GM12801 (cell line): ENCODE measurements around the gene USH1C.

ENCODE experiments used
- TF ChIP-seq, protein P1 (sequence below): IDR thresholded peaks from one replicate; pipeline ENCODE4 v1.5.1; 2011; ENCODE audit warnings: control low read depth; ENCODE audit not compliant: insufficient read length; ENCODE audit errors: extremely low read depth

The USH1C gene

DNA sequence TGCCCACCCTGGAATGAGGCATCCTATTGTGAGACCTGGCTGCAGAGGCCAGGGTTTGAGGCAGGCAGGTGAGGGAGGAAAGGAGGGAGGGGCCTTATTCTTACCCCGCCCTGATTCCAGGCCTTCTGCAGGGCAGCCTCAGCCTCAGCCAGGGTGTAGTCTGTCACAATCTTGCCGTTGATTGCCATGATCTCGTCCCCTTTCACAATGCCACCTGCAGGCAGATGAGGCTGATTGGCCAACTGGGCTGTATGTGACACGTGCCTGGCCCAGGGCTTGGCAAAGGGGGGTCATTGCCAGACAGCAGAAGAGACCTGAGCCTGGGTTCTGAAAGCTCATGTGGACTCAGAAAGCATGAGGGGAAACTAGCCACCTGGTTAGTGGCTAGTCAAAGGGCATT lies 46.2 kb downstream of the USH1C start:
- TF ChIP-seq, protein P1, sequence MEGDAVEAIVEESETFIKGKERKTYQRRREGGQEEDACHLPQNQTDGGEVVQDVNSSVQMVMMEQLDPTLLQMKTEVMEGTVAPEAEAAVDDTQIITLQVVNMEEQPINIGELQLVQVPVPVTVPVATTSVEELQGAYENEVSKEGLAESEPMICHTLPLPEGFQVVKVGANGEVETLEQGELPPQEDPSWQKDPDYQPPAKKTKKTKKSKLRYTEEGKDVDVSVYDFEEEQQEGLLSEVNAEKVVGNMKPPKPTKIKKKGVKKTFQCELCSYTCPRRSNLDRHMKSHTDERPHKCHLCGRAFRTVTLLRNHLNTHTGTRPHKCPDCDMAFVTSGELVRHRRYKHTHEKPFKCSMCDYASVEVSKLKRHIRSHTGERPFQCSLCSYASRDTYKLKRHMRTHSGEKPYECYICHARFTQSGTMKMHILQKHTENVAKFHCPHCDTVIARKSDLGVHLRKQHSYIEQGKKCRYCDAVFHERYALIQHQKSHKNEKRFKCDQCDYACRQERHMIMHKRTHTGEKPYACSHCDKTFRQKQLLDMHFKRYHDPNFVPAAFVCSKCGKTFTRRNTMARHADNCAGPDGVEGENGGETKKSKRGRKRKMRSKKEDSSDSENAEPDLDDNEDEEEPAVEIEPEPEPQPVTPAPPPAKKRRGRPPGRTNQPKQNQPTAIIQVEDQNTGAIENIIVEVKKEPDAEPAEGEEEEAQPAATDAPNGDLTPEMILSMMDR = no peak

DNA sequence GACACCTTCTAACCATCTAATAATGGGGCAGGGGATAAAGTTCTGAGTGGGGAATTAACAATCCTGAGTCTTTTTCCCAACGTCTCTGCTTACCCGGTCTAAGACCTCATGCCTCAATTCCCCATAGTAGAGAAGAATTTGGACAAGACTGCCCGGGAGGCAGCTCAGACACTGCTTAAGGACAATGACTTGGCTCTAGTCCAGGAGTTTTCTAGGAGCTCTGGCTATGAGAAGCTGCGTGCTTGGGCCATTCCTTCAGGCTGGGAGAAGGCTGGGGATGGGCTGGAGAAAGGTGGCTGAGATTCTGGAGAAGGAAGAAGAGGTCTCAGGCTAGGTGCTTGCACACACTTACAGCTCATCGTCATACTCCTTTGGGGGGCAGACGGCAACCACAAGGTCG lies 47.8 kb downstream of the USH1C start:
- TF ChIP-seq, protein P1 = no peak

DNA sequence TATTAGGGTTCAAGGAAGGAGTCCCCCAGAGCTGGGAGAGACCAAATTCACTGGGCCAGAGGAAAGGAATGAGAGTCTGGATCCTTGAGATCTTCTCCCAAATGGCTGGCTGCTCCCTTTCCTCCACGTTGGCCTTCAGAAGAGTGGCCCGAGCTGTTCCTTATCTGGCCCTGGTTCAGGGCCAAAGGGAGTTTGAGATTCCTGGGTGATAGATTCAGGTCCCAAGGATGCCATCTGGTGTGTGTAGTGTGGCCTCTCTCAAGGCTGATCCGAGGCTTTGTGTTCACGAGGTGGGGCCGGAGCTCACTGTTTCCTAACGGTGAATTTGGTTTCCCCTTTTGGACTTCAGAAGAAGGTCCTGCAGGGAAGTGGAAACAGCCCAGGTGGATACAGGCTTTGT lies 50.2 kb downstream of the USH1C start:
- TF ChIP-seq, protein P1 = no peak

DNA sequence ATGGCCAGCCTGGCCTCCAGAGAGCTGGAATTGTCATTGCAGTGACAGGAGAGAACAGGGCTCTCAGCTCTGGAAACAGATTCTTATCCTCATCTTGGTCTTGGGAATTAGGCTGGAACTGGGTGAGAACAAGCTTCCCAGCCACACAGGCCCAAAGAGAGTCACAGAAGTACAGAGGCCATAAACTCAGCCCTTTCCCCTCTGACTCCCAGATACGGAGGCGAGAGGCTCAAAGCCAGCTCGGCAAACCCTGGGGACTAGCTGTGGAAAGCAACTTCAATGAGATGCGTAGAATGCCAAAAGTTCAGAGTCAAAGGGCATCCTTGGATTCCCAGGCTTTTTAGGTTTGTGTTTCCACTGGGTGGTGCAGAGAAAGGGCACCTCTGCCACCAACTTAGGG lies 53.3 kb downstream of the USH1C start:
- TF ChIP-seq, protein P1 = no peak

DNA sequence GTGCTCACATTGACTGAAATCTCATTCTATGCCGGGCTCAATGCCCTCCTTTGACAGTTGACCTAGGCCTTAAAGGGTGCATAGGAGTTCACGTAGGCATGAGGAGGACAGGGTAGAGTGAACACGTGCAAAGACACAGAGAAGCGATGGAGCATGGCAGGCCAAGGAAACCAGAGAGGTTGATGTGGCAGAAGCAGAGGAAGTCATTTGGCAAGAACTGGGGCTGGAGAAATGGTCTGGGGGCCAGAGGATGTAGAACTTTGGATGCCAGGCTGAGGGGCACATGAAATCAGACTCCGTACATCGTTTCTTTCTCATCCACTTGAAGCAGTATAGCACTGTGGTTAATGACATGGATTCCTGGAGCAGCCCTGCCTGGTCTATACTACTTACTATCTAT lies 54.0 kb downstream of the USH1C start:
- TF ChIP-seq, protein P1 = no peak

DNA sequence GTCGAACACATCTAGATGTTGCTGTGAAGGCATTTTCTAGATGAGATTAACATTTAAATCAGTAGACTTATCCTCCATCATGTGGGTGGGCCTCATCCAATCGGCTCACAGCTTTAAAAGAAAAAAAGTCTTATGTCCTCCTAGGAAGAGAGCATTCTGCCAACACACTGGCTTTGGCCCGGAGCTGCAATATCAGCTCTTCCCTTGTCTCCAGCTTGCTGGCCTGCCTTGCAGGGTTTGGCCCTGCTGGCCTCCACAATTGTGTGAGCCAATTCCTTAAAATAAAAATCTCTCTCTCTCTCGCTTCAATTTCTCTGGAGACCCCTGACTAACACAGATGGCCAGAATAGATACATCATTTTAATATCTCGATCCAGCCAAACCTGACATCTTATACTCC lies 54.5 kb downstream of the USH1C start:
- TF ChIP-seq, protein P1 = no peak

DNA sequence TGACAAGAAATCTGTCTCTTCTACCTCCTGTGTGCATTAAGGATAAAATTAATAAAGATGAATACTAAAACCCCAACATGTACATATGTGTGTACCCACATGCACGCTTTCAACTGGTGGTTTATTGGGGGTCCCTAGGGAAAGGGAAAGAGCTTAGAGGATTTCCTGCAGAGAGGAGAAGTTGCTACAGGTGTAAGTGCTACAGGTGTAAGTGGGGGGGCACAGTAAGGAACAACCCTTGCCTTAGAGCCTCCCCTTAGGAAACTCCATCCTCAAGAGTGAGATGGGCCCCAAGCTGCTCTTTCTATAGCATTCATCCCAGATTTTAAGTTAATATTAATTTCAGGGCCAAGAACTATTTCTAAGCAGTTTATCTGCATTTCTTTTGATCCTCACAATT lies 55.7 kb downstream of the USH1C start:
- TF ChIP-seq, protein P1 = no peak

DNA sequence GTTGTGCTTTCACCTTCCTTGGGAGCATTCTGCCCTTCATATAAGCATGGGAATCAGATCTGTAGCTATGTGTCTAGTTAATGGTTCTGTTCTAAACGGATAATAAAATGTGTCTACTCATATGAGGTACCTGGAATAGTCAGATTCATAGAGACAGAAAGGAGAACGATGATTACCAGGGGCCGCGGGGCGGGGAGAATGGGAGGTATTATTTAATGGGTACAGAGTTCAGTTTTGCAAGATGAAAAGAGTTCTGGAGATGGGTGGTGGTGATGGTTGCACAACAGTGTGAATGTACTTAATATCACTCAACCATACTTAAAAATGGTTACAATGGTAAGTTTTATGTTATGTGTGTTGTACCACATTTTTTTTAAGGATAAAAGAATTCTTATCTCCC lies 57.6 kb downstream of the USH1C start:
- TF ChIP-seq, protein P1 = no peak
